Neural progenitor cell (in vitro differentiated cells): ENCODE data around the gene CYP3A7. TPM values are rescaled to one million over a fixed set of nuclear protein-coding genes. Genes with fewer than 3 reads are reported as not detected.

Experiments used
- DNase-seq: peaks from one replicate; pipeline ENCODE4 v3.0.0-alpha.2; 2016; ENCODE audit warnings: low spot score
- H2AFZ ChIP-seq: fragments of 200-600 bp; sonication (generic); replicated peaks from 2 replicates; pipeline ENCODE4 v1.6.1; 2016; ENCODE audit warnings: antibody characterized with exemption
- H3F3A ChIP-seq: fragments of 200-600 bp; sonication (generic); 2 replicates; pipeline ENCODE4 v1.6.1; 2016; ENCODE audit warnings: antibody characterized with exemption, low read depth
- H3K27ac ChIP-seq: fragments of 200-600 bp; sonication (generic); 2 replicates; pipeline ENCODE4 v1.5.1; 2016; ENCODE audit warnings: mild to moderate bottlenecking
- H3K27me3 ChIP-seq: fragments of 200-600 bp; sonication (generic); 2 replicates; pipeline ENCODE4 v1.6.1; 2016; ENCODE audit warnings: mild to moderate bottlenecking, moderate library complexity
- H3K36me3 ChIP-seq: fragments of 200-600 bp; sonication (generic); 2 replicates; pipeline ENCODE4 v1.5.1; 2016
- H3K4me1 ChIP-seq: fragments of 200-600 bp; sonication (generic); 2 replicates; pipeline ENCODE4 v1.6.1; 2016; ENCODE audit warnings: mixed run types
- H3K4me2 ChIP-seq: fragments of 200-600 bp; sonication (generic); 2 replicates; pipeline ENCODE4 v1.6.1; 2016
- H3K4me3 ChIP-seq: fragments of 200-600 bp; sonication (generic); 2 replicates; pipeline ENCODE4 v1.5.1; 2016
- H3K79me2 ChIP-seq: fragments of 200-600 bp; sonication (generic); 2 replicates; pipeline ENCODE4 v1.6.1; 2016; ENCODE audit warnings: low read depth
- H3K9ac ChIP-seq: fragments of 200-600 bp; sonication (generic); 2 replicates; pipeline ENCODE4 v1.6.1; 2016
- H3K9me3 ChIP-seq: fragments of 200-600 bp; sonication (generic); 2 replicates; pipeline ENCODE4 v1.5.1; 2016; ENCODE audit warnings: low read depth
- H4K20me1 ChIP-seq: fragments of 200-600 bp; sonication (generic); 2 replicates; pipeline ENCODE4 v1.6.1; 2016; ENCODE audit warnings: low read depth
- H3K27ac Mint-ChIP-seq: 3 replicates; pipeline ENCODE4 v1.8.0; 2021; ENCODE audit warnings: mixed read lengths
- H3K27me3 Mint-ChIP-seq: 2 replicates; pipeline ENCODE4 v1.8.0; 2022; ENCODE audit warnings: low read depth, mild to moderate bottlenecking, inconsistent platforms, moderate library complexity, mixed read lengths; ENCODE audit not compliant: insufficient read depth
- H3K36me3 Mint-ChIP-seq: 3 replicates; pipeline ENCODE4 v1.8.0; 2021; ENCODE audit warnings: mixed read lengths
- H3K4me1 Mint-ChIP-seq: 3 replicates; pipeline ENCODE4 v1.8.0; 2021; ENCODE audit warnings: mixed read lengths
- H3K4me3 Mint-ChIP-seq: 3 replicates; pipeline ENCODE4 v1.8.0; 2021; ENCODE audit warnings: mild to moderate bottlenecking, moderate library complexity, mixed read lengths
- H3K9me3 Mint-ChIP-seq: 3 replicates; pipeline ENCODE4 v1.8.0; 2020; ENCODE audit warnings: mixed read lengths
- EZH2 ChIP-seq: fragments of 200-600 bp; sonication (generic); IDR thresholded peaks from 2 replicates; pipeline ENCODE4 v1.6.1; 2017; ENCODE audit warnings: antibody characterized with exemption, mild to moderate bottlenecking, moderate library complexity
- EZH2phosphoT487 ChIP-seq: fragments of 200-600 bp; sonication (generic); IDR thresholded peaks from 2 replicates; pipeline ENCODE4 v1.6.1; 2017; ENCODE audit warnings: antibody characterized with exemption
- total RNA-seq: library from RNA; depleted of rRNA; stranded (reverse); fragments of >200 nt; gene quantifications from 2 replicates; pipeline ENCODE4 v1.2.3, GENCODE V29; 2015; ENCODE audit warnings: low replicate concordance
- TF ChIP-seq, protein P1 (sequence below): fragments of 200-600 bp; sonication (generic); IDR thresholded peaks from 2 replicates; pipeline ENCODE4 v1.5.1; 2017; ENCODE audit warnings: antibody characterized with exemption, mild to moderate bottlenecking

Gene CYP3A7
- total RNA-seq, 1 donor from 2014 or later: not detected

GRCh38 chr7:99672573-99672972 lies 62.4 kb downstream of the CYP3A7 start:
- Mint-ChIP-seq H3K4me1 (no peaks in the 10 kb centered on the region), H3K9me3 (no peaks in the 10 kb centered on the region), H3K36me3 (no peaks in the 10 kb centered on the region), H3K27ac (no peak overlapping the region), H3K27me3 (no peaks in the 10 kb centered on the region), H3K4me3 (no peak overlapping the region)
- DNase-seq: no peak
- Histone ChIP-seq H3F3A (no peaks in the 10 kb centered on the region), H4K20me1 (no peaks in the 10 kb centered on the region), H3K4me2 (no peak overlapping the region), H3K9ac (no peak overlapping the region), H2AFZ (no peak overlapping the region), H3K27me3 (no peaks in the 10 kb centered on the region), H3K9me3 (no peaks in the 10 kb centered on the region), H3K4me1 (no peaks in the 10 kb centered on the region), H3K79me2 (no peaks in the 10 kb centered on the region), H3K36me3 (no peaks in the 10 kb centered on the region), H3K27ac (no peak overlapping the region), H3K4me3 (no peak overlapping the region)
- TF ChIP-seq, protein P1, sequence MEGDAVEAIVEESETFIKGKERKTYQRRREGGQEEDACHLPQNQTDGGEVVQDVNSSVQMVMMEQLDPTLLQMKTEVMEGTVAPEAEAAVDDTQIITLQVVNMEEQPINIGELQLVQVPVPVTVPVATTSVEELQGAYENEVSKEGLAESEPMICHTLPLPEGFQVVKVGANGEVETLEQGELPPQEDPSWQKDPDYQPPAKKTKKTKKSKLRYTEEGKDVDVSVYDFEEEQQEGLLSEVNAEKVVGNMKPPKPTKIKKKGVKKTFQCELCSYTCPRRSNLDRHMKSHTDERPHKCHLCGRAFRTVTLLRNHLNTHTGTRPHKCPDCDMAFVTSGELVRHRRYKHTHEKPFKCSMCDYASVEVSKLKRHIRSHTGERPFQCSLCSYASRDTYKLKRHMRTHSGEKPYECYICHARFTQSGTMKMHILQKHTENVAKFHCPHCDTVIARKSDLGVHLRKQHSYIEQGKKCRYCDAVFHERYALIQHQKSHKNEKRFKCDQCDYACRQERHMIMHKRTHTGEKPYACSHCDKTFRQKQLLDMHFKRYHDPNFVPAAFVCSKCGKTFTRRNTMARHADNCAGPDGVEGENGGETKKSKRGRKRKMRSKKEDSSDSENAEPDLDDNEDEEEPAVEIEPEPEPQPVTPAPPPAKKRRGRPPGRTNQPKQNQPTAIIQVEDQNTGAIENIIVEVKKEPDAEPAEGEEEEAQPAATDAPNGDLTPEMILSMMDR: no peak
- no peak for TF ChIP-seq EZH2phosphoT487
- no peak for TF ChIP-seq EZH2

GRCh38 chr7:99669782-99670181 lies 65.2 kb downstream of the CYP3A7 start:
- H3K27ac Mint-ChIP-seq: no peak overlapping the region
- no peaks in the 10 kb centered on the region for H3K9me3 Mint-ChIP-seq
- H3K9ac ChIP-seq: no peak overlapping the region
- no peaks in the 10 kb centered on the region for H3K36me3 ChIP-seq
- H3K4me2 ChIP-seq: no peak overlapping the region
- no peaks in the 10 kb centered on the region for H3K79me2 ChIP-seq
- H3K9me3 ChIP-seq: no peaks in the 10 kb centered on the region
- H3K27ac ChIP-seq: no peak overlapping the region
- no peak overlapping the region for H3K4me3 ChIP-seq
- H3K4me1 ChIP-seq: no peaks in the 10 kb centered on the region
- H3F3A ChIP-seq: no peaks in the 10 kb centered on the region
- no peaks in the 10 kb centered on the region for H4K20me1 ChIP-seq
- no peaks in the 10 kb centered on the region for H3K27me3 Mint-ChIP-seq
- no peak overlapping the region for H2AFZ ChIP-seq
- no peak for DNase-seq
- no peaks in the 10 kb centered on the region for H3K36me3 Mint-ChIP-seq
- H3K27me3 ChIP-seq: no peaks in the 10 kb centered on the region
- TF ChIP-seq EZH2phosphoT487 (no peak), EZH2 (no peak)
- TF ChIP-seq, protein P1: no peak
- H3K4me1 Mint-ChIP-seq: no peaks in the 10 kb centered on the region
- H3K4me3 Mint-ChIP-seq: no peak overlapping the region

GRCh38 chr7:99668541-99668940 lies 66.5 kb downstream of the CYP3A7 start:
- H3K4me2 ChIP-seq: no peak overlapping the region
- no peak overlapping the region for H3K9ac ChIP-seq
- Mint-ChIP-seq H3K4me3 (no peak overlapping the region), H3K27ac (no peak overlapping the region), H3K4me1 (no peaks in the 10 kb centered on the region), H3K27me3 (no peaks in the 10 kb centered on the region), H3K9me3 (no peaks in the 10 kb centered on the region), H3K36me3 (no peaks in the 10 kb centered on the region)
- H3K4me1 ChIP-seq: no peaks in the 10 kb centered on the region
- H4K20me1 ChIP-seq: no peaks in the 10 kb centered on the region
- H2AFZ ChIP-seq: no peak overlapping the region
- H3K9me3 ChIP-seq: no peaks in the 10 kb centered on the region
- TF ChIP-seq, protein P1: no peak
- TF ChIP-seq EZH2phosphoT487 (no peak), EZH2 (no peak)
- no peak overlapping the region for H3K27ac ChIP-seq
- H3K36me3 ChIP-seq: no peaks in the 10 kb centered on the region
- no peak for DNase-seq
- no peak overlapping the region for H3K4me3 ChIP-seq
- H3F3A ChIP-seq: no peaks in the 10 kb centered on the region
- no peaks in the 10 kb centered on the region for H3K79me2 ChIP-seq
- no peaks in the 10 kb centered on the region for H3K27me3 ChIP-seq
